Activated T-cell treated with anti-CD3 and anti-CD28 coated beads for 4 hours (primary cell): ENCODE data around the gene ABCG4.
A peak's percentile ranks its signal among the peaks of the same experiment; 100 is the strongest.
"Not testable (repeated sequence)": the region's sequence is repeated elsewhere in the genome, so short reads cannot be mapped to it uniquely, and the experiment has no call there.

ENCODE experiments used
- DNase-seq: peaks from one replicate; pipeline ENCODE4 v3.0.0-alpha.2; 2020

The ABCG4 gene

GRCh38 chr11:119187123-119187892, 38.5 kb downstream of the ABCG4 start:
- no peak for DNase-seq

DNA sequence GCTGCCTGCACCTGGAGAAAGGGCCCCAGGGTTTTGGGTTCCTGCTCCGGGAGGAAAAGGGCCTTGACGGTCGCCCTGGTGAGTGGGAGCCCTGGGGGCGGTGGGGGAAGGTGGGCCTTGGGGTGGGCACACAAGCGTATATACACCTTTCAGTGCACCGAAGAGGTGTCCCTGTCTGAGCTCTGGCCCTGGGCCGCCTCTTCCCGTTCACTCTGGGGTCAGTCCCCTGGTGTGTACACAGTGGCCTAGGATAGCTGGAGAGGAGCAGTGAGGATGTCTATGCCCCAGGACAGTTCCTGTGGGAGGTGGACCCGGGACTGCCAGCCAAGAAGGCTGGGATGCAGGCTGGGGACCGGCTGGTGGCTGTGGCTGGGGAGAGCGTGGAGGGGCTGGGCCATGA, 39.2 kb downstream of the ABCG4 start:
- DNase-seq: no peak

DNA sequence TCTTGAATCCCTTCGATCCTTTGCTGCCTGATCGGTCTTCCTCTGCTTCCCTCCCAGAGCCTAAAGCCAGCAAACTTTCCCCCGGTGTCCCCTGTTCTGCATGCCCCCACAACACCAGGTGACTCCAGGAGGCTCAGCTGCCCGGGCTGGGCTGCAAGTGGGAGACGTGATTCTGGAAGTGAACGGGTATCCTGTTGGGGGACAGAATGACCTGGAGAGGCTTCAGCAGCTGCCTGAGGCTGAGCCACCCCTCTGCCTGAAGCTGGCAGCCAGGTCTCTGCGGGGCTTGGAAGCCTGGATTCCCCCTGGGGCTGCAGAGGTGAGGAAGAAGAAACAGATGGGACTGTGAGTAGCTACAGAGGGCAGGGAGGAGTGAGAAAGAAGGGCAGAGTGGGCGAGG, 40.0 kb downstream of the ABCG4 start:
- no peak for DNase-seq

DNA sequence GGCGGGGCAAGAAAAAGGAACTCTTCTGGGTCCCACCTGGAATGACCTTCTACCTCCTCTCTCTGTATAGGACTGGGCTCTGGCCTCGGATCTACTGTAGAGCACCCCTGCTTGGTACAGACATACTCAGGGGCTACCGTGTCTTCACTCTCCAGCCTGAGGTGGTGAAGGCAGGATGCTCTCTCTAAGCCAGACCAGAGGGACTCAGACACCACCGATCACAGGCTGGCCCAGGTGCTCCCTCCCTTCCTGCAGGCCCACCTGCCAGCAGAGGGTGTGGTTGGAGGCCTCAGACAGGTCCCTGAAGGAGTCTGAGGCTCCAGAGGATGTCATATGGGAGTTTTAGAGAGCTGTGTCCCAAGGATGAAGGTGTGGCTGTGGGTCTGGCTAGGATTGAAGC, 40.5 kb downstream of the ABCG4 start:
- no peak for DNase-seq

- no peak for DNase-seq
These were observed 41.7 kb downstream of the ABCG4 start for GRCh38 chr11:119190531-119190930.

DNA sequence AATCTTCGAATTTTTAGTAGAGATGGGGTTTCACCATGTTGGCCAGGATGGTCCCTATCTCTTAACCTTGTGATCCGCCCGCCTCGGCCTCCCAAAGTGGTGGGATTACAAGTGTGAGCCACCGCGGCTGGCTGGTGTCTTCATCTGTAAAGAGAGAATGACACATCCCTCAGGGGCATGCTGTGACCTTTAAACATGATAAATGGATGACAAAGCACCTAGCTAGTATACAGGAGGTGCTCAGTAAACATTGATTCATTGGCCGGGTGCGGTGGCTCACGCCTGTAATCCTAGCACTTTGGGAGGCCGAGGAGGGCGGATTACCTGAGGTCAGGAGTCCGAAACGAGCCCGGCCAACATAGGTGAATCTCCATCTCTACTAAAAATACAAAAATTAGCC, 42.4 kb downstream of the ABCG4 start:
- DNase-seq: not testable (repeated sequence)

- DNase-seq: no peak
These were observed 43.3 kb downstream of the ABCG4 start for GRCh38 chr11:119192111-119192510.

- DNase-seq: no peak
These were observed 44.1 kb downstream of the ABCG4 start for GRCh38 chr11:119193001-119193400.

DNA sequence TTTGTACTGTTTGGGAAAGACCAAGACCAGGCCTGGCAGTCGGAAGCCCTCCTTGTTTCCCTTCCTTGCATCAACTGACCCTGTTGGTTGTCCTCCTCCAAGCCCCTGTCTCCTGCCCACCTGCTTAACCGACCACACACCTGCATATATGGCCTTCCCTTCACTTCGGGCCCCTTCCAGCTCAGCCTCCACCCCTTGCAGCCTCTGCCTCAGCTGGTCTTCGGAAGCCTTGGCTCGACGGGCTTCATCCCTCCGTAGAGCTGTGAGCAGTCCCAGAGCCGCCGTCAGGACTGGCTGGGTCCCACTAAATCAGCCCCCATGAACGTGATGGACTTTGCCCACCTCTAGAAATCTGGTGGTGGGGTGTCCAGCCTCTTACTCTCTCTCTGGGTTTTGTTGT, 44.8 kb downstream of the ABCG4 start:
- DNase-seq: no peak

- no peak for DNase-seq
These were observed 46.1 kb downstream of the ABCG4 start for GRCh38 chr11:119194811-119195440.

- no peak for DNase-seq
These were observed 46.8 kb downstream of the ABCG4 start for GRCh38 chr11:119195680-119196079.

DNA sequence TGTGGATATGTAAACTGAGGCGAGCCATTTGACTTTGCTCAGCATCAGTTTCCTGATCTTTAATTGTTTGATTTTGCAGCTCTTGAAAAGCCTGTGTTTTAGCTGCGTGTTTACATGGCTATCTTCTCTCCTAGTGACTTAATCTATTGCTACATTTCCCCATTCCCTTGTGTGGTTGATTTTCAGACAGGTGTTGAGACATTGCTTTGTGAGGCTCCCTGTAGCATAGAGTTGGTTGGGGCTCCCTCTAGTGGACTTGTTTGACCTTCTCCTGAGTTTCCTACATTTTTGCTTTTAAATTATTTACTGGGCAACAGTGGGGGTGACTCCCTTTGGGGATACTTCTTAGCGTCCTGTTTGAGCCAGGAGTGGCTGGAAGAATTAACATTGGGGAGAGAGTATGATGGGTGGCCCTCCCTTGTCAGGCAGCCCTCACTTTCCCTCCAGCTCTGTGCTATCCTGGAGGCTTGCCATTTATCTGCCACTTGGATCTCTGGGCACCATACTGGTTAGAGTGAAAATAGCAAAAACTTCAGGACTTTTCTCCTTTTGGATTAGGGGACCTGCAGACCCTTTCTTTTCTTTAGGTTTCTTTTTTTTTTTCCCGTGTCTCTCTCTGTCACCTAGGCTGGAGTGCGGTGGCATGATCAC, 48.1 kb downstream of the ABCG4 start:
- DNase-seq: peak; percentile 71

GRCh38 chr11:119198925-119199324, 50.1 kb downstream of the ABCG4 start:
- no peak for DNase-seq

DNA sequence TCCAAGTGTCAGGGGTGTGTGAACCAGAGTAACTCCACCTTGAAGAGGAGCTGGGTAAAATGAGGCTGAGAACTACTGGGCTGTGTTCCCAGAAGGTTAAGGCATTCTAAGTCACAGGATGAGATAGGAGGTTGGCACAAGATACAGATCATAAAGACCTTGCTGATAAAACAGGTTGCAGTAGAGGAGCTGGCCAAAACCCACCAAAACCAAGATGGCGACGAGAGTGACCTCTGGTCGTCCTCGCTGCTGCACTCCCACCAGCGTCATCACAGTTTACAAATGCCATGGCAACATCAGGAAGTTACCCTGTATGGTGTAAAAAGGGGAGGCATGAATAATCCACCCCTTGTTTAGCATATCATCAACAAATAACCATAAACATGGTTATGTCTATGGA, 52.4 kb downstream of the ABCG4 start:
- DNase-seq: not testable (repeated sequence)

- DNase-seq: no peak
These were observed 53.7 kb downstream of the ABCG4 start for GRCh38 chr11:119202554-119202953.

DNA sequence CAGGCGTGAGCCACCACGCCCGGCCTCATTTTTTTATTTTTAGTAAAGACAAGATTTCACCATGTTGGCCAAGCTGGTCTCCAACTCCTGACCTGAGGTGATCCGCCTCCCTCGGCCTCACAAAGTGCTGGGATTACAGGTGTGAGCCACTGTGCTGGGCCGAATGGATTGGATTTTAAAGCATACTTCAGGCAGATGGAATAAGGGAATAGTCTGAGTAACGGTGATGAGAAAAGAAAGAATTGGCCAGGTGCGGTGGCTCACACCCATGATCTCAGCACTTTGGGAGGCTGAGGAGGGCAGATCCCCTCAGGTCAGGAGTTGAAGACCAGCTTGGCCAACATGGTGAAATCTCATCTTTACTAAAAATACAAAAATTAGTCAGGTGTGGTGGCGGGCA, 55.2 kb downstream of the ABCG4 start:
- DNase-seq: no peak

DNA sequence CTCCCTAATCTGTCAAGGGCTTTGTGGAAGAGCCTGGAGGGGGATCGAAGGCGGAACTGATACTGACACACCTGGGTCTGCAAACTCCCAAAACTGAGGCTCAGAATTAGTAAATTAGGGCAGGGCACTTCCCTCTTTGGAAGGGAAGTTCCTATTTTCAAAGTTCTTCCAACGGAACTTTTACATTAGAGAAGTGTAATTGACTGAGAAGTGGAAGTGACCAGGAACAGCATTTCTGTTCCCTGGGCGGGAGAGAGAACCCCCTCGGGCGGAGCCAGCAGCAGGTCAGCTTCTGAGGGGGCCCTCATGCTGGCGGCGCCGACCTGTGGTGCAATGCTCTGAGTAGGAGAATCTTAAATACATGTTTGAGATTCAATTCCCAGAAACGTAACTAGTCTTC, 56.2 kb downstream of the ABCG4 start:
- DNase-seq: no peak

- peak; percentile 98 for DNase-seq
These were observed 57.0 kb downstream of the ABCG4 start, which contains the start of gene CBL for GRCh38 chr11:119205574-119206510. Gene CBL (plus strand): TSS chr11:119206339. CDS start chr11:119206418, 79 bp downstream.

- peak; percentile 28 for DNase-seq
These were observed 57.9 kb downstream of the ABCG4 start for GRCh38 chr11:119206511-119207414.

- DNase-seq: no peak
These were observed 58.6 kb downstream of the ABCG4 start for GRCh38 chr11:119207415-119207960.

- no peak for DNase-seq
These were observed 60.3 kb downstream of the ABCG4 start for GRCh38 chr11:119209186-119209585.
